ENCODE measurements around the gene RABEP2.
"Not testable (repeated sequence)": the region's sequence is repeated elsewhere in the genome, so short reads cannot be mapped to it uniquely, and the experiment has no call there.

Gene RABEP2

GRCh38 chr16:28903344-28904042 is 21.5 kb downstream of the RABEP2 start:
- DNase-seq (ENCODE audit: low read depth): no peak

- DNase-seq (ENCODE audit: low read depth): no peak
Observed at GRCh38 chr16:28902909-28903308, 22.1 kb downstream of the RABEP2 start.

DNA sequence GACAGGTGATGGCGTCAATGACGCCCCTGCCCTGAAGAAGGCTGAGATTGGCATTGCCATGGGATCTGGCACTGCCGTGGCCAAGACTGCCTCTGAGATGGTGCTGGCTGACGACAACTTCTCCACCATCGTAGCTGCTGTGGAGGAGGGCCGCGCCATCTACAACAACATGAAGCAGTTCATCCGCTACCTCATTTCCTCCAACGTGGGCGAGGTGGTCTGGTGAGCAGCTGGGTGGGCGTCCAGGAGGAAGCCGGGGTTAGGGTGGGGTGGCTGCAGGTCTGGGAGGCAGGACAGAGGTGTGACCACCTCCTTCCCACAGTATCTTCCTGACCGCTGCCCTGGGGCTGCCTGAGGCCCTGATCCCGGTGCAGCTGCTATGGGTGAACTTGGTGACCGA is 23.2 kb downstream of the RABEP2 start:
- DNase-seq (ENCODE audit: low read depth): no peak

DNA sequence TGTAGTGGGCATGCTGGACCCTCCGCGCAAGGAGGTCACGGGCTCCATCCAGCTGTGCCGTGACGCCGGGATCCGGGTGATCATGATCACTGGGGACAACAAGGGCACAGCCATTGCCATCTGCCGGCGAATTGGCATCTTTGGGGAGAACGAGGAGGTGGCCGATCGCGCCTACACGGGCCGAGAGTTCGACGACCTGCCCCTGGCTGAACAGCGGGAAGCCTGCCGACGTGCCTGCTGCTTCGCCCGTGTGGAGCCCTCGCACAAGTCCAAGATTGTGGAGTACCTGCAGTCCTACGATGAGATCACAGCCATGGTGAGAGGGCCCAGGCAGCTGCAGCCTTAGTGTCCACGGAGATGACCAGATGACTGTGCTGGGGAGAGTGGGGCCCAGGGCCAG is 24.4 kb downstream of the RABEP2 start:
- DNase-seq (ENCODE audit: low read depth): no peak

DNA sequence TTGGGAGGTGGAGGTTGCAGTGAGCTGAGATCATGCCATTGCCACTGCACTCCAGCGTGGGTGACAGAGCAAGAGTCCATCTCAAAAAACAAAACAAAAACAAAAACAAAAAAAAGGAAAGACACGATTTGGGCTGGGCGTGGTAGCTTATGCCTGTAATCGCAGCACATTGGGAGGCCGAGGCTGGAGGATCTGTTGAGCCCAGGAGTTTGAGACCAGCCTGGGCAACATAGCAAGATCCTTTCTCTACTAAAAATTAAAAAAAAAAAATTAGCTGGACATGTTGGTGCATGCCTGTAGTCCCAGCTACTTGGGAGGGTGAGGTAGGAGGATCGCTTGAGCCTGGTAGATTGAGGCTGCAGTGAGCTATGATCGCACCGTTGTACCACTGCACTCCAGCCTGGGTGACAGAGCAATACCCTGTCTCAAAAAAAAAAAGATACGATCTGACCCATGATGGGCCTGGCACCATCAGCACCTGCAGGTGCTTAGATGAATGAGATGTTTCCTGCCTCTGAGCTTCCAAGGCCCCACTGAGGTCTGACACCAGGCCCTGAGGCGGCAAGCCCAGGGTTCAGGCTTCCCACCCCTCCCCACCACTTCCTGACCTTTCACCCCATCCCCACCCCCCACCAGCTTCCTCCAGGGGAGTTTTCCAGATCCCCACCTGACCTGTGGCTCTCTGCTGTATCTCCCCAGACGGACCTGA is 25.0 kb downstream of the RABEP2 start:
- no peak for DNase-seq (ENCODE audit: low read depth)

DNA sequence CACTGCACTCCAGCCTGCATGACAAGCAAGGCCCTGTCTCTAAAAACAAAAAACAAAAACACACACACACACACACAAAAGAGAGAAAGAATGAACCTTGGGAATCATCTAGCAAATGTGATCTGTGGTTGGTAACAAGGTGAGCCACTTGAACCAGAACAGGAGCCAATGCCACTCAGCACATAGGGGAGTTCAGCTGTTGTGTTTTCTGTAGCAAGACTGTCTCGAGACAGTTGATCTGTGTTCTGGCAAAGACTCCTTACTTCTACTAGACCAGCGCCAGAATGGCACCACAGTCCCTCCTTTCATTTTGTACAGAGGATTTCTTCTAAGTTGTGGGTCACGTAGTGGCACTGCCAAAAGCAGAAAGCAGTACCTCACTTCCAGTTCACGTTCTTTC is 26.1 kb downstream of the RABEP2 start:
- no peak for DNase-seq (ENCODE audit: low read depth)

GRCh38 chr16:28898266-28898665 is 26.8 kb downstream of the RABEP2 start:
- DNase-seq (ENCODE audit: low read depth): no peak

GRCh38 chr16:28897826-28898225 is 27.2 kb downstream of the RABEP2 start:
- no peak for DNase-seq (ENCODE audit: low read depth)

- no peak for DNase-seq (ENCODE audit: low read depth)
Observed at GRCh38 chr16:28895609-28896008, 29.4 kb downstream of the RABEP2 start.

GRCh38 chr16:28893291-28893690 is 31.7 kb downstream of the RABEP2 start:
- no peak for DNase-seq (ENCODE audit: low read depth)

DNA sequence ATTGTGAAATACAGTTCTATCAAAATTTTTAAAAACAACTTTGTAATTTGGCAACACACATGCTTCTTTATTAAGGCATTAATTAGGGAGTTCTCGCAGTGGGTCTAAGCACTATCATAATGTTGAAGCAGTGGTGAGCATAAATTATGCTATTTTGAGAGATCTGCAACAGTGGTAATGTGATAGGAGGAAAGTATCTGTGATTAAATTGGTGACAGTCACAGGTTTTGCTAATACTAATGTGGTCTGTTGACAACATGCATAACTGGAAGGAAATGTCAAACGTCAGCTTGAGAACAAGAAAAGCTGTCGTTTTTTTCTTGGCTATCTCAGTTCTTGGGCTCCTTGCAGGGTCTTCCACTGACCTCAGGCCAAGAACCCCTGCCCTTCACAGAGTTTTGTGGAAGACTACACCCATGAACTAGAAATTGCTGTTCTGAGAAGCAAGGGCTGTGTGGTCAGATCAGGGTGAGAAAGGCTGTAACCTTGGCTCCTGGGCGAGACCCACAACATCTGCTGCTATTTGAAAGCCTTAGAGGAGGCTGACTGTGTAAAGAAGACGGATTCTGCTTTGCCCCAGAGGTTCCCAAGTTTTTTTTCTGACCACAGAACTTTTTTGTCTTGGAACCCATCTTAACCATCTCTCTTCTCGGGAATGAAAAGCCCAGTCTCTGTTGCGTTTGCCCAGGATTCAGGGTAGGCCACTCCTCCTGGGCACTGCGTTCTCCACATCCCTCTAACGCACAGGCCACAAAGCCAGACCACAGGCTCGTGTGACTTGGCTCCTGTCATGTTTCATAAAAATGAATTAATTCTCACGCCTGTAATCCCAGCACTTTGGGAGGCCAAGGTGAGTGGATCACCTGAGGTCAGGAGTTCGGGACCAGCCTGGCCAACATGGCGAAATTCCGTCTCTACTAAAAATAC is 32.8 kb downstream of the RABEP2 start:
- DNase-seq (ENCODE audit: low read depth): no peak

- not testable (repeated sequence) for DNase-seq (ENCODE audit: low read depth)
Observed at GRCh38 chr16:28890355-28890754, 34.7 kb downstream of the RABEP2 start.

DNA sequence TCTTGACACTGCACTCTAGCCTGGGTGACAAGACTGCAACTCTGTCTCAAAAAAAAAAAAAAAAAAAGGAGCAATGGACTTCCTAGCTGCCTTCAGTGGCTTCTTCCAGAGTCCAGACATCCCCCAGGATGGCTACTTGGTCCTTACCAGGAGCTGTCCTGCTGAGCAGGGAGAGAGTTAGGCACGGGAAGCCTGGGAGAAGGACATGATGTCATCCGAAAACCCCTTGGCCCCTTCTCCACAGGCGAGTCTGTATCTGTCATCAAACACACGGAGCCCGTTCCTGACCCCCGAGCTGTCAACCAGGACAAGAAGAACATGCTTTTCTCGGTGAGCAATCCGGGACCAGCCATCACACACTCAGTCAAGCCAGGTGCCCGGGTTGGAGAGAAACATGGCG is 38.1 kb downstream of the RABEP2 start:
- DNase-seq (ENCODE audit: low read depth): no peak

- DNase-seq (ENCODE audit: low read depth): no peak
Observed at GRCh38 chr16:28884045-28884444, 41.0 kb downstream of the RABEP2 start.

DNA sequence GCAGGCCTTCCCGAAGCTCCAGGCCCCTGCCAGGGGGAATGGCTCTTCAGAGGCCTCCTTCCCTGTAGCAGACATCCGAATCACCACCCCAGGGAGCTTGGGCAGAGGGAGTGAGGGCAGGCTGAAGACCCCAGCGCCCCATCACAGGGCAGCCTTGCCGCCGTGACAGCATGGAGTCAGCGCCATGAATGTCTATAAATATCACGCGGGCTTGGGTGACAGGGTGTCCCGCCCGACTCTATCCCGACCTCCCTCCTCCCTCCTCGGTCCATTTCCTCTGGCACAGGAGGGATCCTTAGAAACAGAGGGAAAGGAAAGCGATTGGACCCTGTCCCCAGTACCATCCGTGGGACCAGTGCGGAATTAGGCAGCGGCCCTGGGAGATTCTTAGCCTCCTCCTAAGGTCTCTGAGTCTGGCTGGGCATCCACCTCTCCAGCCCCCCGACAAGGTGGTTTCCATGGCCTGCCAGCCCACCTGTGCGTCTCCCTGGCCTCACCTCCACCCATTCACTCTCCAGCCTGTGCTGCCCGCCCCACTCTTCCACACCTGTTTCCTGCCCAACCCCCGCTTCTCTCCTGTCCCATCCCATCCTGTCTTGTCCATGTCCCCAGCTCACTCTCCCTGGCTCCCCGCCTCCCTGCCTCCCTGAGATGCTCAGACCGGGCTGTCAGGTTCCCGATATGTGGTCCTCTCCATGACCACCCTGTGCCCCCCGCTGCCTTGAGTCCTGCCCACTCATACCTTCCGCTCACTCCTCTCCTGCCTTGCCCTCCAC is 41.6 kb downstream of the RABEP2 start:
- no peak for DNase-seq (ENCODE audit: low read depth)

- no peak for DNase-seq (ENCODE audit: low read depth)
Observed at GRCh38 chr16:28882551-28883160, 42.4 kb downstream of the RABEP2 start.

- not testable (repeated sequence) for DNase-seq (ENCODE audit: low read depth)
Observed at GRCh38 chr16:28881565-28881964, 43.5 kb downstream of the RABEP2 start.

- DNase-seq (ENCODE audit: low read depth): no peak
Observed at GRCh38 chr16:28880955-28881354, 44.1 kb downstream of the RABEP2 start.

GRCh38 chr16:28880589-28880915 is 44.5 kb downstream of the RABEP2 start:
- no peak for DNase-seq (ENCODE audit: low read depth)

DNA sequence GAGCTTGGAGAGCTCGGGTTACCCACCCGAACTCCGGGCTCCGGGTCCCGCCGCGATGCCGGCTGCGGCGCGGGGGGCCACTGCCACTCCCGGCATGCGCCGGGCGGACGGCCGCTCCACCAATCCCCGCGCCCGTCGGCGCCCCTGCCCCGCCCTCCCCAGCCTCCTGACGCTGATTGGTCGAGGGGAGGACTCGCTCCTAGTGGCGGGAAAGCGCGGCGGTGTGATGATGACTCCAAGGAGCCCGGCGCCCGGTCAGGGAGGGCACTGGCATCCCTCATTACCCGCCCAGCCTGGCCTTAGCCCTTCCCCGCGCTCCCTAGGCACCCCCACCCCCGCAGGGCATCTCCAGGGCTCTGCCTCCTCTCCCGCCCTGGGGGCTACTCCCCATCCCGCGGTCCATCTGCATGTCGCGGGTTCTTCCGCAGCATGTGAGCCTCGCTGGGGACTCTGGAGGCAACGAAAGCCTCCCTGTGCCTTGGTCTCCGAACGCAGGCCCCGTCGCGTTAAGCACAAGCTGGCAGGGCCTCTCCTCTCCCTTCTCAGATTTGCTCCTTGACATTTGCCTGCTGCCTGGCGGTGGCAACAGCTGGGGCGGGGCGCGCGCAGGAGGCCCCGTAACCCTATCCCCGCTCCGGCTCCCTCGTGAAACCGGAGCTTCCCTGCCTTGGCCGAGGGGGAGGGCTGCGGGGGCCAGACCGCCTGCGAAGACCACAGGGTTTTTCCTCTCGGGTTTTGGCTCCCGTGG is 45.0 kb downstream of the RABEP2 start:
- DNase-seq (ENCODE audit: low read depth): peak; percentile 76

Measured in stromal cell of bone marrow (primary cell).